GM12878 (cell line): ENCODE measurements around the gene ACADS. TPM values are rescaled to one million over a fixed set of nuclear protein-coding genes. Genes with fewer than 3 reads are reported as not detected.

Experiments used
- EGR1 ChIP-seq, 2 experiments: IDR thresholded peaks; 1 replicate in 1 of 2; 2 replicates in 1 of 2; pipeline ENCODE4 v1.6.1; 2011 to 2012; ENCODE audit warnings: low read depth in 2 of 2, low read length in 2 of 2, borderline replicate concordance in 1 of 2, mild to moderate bottlenecking in 1 of 2, moderate library complexity in 1 of 2
- IKZF1 ChIP-seq: fragments of 450-650 bp; conservative IDR thresholded peaks from 2 replicates; pipeline ENCODE4 v1.6.1; 2017; ENCODE audit warnings: antibody characterized with exemption, mild to moderate bottlenecking
- TAF1 ChIP-seq: IDR thresholded peaks from 2 replicates; pipeline ENCODE4 v1.6.1; 2011; ENCODE audit warnings: mild to moderate bottlenecking, low read depth, low read length, borderline replicate concordance
- polyA plus RNA-seq, 11 experiments: library from polyadenylated mRNA; depleted of rRNA in 4 of 11; unstranded in 6 of 11; stranded (reverse) in 5 of 11; fragments of >200 nt; fragmentation: Nextera tagmentation in 4 of 11; fragmentation: Illumina TruSeq in 1 of 11; extraction: Ambion mirVana in 4 of 11; extraction: Trizol in 1 of 11; gene quantifications; 1 replicate in 1 of 11; 2 replicates in 10 of 11; pipeline versions ENCODE4 v1.2.1 to v1.2.3, GENCODE V29; 2011 to 2016; ENCODE audit warnings: inconsistent platforms in 2 of 11, missing spikeins in 2 of 11, low read depth in 1 of 11
- total RNA-seq, 4 experiments: library from RNA; depleted of rRNA in 3 of 4; stranded (reverse); fragments of >200 nt in 3 of 4; fragmentation: Illumina TruSeq in 1 of 4; extraction: Trizol in 1 of 4; gene quantifications; 2 replicates each; pipeline versions ENCODE4 v1.2.1 to v1.2.3, GENCODE V29; 2013 to 2021
- TF ChIP-seq, protein P1 (sequence below): fragments of 450-650 bp; formaldehyde crosslinking; IDR thresholded peaks from 2 replicates; pipeline ENCODE4 v1.4.0; 2022; ENCODE audit warnings: mild to moderate bottlenecking, moderate library complexity
- TF ChIP-seq, protein P2 (sequence below): fragments of 450-650 bp; IDR thresholded peaks from 2 replicates; pipeline ENCODE4 v1.6.1; 2018; ENCODE audit warnings: mild to moderate bottlenecking, low read depth, moderate library complexity; ENCODE audit not compliant: partially characterized antibody

The ACADS gene
- total and polyA plus RNA-seq, 10 of the 15 experiments (the other 5 are each of a cell fraction or from before 2014, with no cell fraction given) = 0.05 to 18.1 (median 10.2) TPM

- TF ChIP-seq, protein P1, sequence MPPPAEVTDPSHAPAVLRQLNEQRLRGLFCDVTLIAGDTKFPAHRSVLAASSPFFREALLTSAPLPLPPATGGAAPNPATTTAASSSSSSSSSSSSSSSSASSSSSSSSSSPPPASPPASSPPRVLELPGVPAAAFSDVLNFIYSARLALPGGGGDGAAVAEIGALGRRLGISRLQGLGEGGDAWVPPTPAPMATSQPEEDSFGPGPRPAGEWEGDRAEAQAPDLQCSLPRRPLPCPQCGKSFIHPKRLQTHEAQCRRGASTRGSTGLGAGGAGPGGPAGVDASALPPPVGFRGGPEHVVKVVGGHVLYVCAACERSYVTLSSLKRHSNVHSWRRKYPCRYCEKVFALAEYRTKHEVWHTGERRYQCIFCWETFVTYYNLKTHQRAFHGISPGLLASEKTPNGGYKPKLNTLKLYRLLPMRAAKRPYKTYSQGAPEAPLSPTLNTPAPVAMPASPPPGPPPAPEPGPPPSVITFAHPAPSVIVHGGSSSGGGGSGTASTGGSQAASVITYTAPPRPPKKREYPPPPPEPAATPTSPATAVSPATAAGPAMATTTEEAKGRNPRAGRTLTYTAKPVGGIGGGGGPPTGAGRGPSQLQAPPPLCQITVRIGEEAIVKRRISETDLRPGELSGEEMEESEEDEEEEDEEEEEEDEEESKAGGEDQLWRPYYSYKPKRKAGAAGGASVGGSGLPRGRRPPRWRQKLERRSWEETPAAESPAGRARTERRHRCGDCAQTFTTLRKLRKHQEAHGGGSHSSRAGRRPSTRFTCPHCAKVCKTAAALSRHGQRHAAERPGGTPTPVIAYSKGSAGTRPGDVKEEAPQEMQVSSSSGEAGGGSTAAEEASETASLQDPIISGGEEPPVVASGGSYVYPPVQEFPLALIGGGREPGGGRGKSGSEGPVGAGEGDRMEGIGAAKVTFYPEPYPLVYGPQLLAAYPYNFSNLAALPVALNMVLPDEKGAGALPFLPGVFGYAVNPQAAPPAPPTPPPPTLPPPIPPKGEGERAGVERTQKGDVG (CRISPR knock-in tag) = no peak
- no peak for TF ChIP-seq TAF1
- TF ChIP-seq EGR1 (IDR thresholded peaks at IDR 0.05; ENCODE audit: borderline replicate concordance in 1 of 2, low read depth in 2 of 2, low read length in 2 of 2) = no peak
- TF ChIP-seq, protein P2, sequence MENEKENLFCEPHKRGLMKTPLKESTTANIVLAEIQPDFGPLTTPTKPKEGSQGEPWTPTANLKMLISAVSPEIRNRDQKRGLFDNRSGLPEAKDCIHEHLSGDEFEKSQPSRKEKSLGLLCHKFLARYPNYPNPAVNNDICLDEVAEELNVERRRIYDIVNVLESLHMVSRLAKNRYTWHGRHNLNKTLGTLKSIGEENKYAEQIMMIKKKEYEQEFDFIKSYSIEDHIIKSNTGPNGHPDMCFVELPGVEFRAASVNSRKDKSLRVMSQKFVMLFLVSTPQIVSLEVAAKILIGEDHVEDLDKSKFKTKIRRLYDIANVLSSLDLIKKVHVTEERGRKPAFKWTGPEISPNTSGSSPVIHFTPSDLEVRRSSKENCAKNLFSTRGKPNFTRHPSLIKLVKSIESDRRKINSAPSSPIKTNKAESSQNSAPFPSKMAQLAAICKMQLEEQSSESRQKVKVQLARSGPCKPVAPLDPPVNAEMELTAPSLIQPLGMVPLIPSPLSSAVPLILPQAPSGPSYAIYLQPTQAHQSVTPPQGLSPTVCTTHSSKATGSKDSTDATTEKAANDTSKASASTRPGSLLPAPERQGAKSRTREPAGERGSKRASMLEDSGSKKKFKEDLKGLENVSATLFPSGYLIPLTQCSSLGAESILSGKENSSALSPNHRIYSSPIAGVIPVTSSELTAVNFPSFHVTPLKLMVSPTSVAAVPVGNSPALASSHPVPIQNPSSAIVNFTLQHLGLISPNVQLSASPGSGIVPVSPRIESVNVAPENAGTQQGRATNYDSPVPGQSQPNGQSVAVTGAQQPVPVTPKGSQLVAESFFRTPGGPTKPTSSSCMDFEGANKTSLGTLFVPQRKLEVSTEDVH = no peak
- no peak for TF ChIP-seq IKZF1
- TF ChIP-seq, all 136 proteins: peak for 0
These were observed 62.3 kb downstream of the ACADS start (continued) for GRCh38 chr12:120787889-120788288.

Other genes starting within 250 kb of the ACADS start
Only the 7 nearest of the 8 such genes appear.
- gene COQ5, start 196.7 kb upstream of the ACADS start, total RNA-seq (2014; rRNA removed) = 43.2 and 47.8 TPM in 2 replicates
- gene COQ5, start 196.7 kb upstream of the ACADS start, total RNA-seq (2014; rRNA removed; fragmentation: Illumina TruSeq; extraction: Trizol) = 35.6 and 38.6 TPM in 2 replicates
- gene COQ5, start 196.7 kb upstream of the ACADS start, total RNA-seq (2021) = 30.0 and 32.1 TPM in 2 replicates
- 50.2 and 66.1 TPM in 2 replicates for gene COQ5, start 196.7 kb upstream of the ACADS start, polyA plus RNA-seq (2011; rRNA removed)
- 38.0 and 38.1 TPM in 2 replicates for gene COQ5, start 196.7 kb upstream of the ACADS start, polyA plus RNA-seq (2014; fragmentation: Illumina TruSeq; extraction: Trizol)
- gene COQ5, start 196.7 kb upstream of the ACADS start, polyA plus RNA-seq (2014; fragmentation: Nextera tagmentation; extraction: Ambion mirVana) = 10 to 100 TPM; 24.8 to 32.8 TPM
- 30.4 and 37.6 TPM in 2 replicates for gene COQ5, start 196.7 kb upstream of the ACADS start, polyA plus RNA-seq (2014; rRNA removed)
- 10 to 100 TPM; 66.1 to 69.3 TPM for gene COQ5, start 196.7 kb upstream of the ACADS start, polyA plus RNA-seq (2016; fragmentation: Nextera tagmentation; extraction: Ambion mirVana)
- 39.6 and 48.2 TPM in 2 replicates for gene RNF10, start 191.5 kb upstream of the ACADS start, total RNA-seq (2014; rRNA removed)
- gene RNF10, start 191.5 kb upstream of the ACADS start, total RNA-seq (2014; rRNA removed; fragmentation: Illumina TruSeq; extraction: Trizol) = 43.9 and 52.5 TPM in 2 replicates
- 118 and 127 TPM in 2 replicates for gene RNF10, start 191.5 kb upstream of the ACADS start, total RNA-seq (2021)
- 64.4 and 70.8 TPM in 2 replicates for gene RNF10, start 191.5 kb upstream of the ACADS start, polyA plus RNA-seq (2011; rRNA removed)
- 91.2 and 98.5 TPM in 2 replicates for gene RNF10, start 191.5 kb upstream of the ACADS start, polyA plus RNA-seq (2014; fragmentation: Illumina TruSeq; extraction: Trizol)
- gene RNF10, start 191.5 kb upstream of the ACADS start, polyA plus RNA-seq (2014; fragmentation: Nextera tagmentation; extraction: Ambion mirVana) = 10 to 100 TPM; 55.3 to 58.3 TPM
- 56.5 and 57.1 TPM in 2 replicates for gene RNF10, start 191.5 kb upstream of the ACADS start, polyA plus RNA-seq (2014; rRNA removed)
- gene RNF10, start 191.5 kb upstream of the ACADS start, polyA plus RNA-seq (2016; fragmentation: Nextera tagmentation; extraction: Ambion mirVana) = 100 to 1,000 TPM; 109 to 116 TPM
- gene POP5, start 144.4 kb upstream of the ACADS start, total RNA-seq (2014; rRNA removed) = 64.6 and 73.9 TPM in 2 replicates
- 50.3 and 51.0 TPM in 2 replicates for gene POP5, start 144.4 kb upstream of the ACADS start, total RNA-seq (2014; rRNA removed; fragmentation: Illumina TruSeq; extraction: Trizol)
- 52.8 and 59.2 TPM in 2 replicates for gene POP5, start 144.4 kb upstream of the ACADS start, total RNA-seq (2021)
- gene POP5, start 144.4 kb upstream of the ACADS start, polyA plus RNA-seq (2011; rRNA removed) = 75.2 and 85.6 TPM in 2 replicates
- gene POP5, start 144.4 kb upstream of the ACADS start, polyA plus RNA-seq (2014; fragmentation: Illumina TruSeq; extraction: Trizol) = 39.7 and 50.9 TPM in 2 replicates
- gene POP5, start 144.4 kb upstream of the ACADS start, polyA plus RNA-seq (2014; fragmentation: Nextera tagmentation; extraction: Ambion mirVana) = 100 to 1,000 TPM; 217 to 234 TPM
- 69.0 and 81.8 TPM in 2 replicates for gene POP5, start 144.4 kb upstream of the ACADS start, polyA plus RNA-seq (2014; rRNA removed)
- 100 to 1,000 TPM; 138 to 148 TPM for gene POP5, start 144.4 kb upstream of the ACADS start, polyA plus RNA-seq (2016; fragmentation: Nextera tagmentation; extraction: Ambion mirVana)
- 0.56 and 1.1 TPM in 2 replicates for gene CABP1, start 85.2 kb upstream of the ACADS start, total RNA-seq (2014; rRNA removed)
- gene CABP1, start 85.2 kb upstream of the ACADS start, total RNA-seq (2014; rRNA removed; fragmentation: Illumina TruSeq; extraction: Trizol) = 0.72 and 0.88 TPM in 2 replicates
- gene CABP1, start 85.2 kb upstream of the ACADS start, total RNA-seq (2021) = 2.3 and 2.4 TPM in 2 replicates
- 2.2 and 2.3 TPM in 2 replicates for gene CABP1, start 85.2 kb upstream of the ACADS start, polyA plus RNA-seq (2011; rRNA removed)
- gene CABP1, start 85.2 kb upstream of the ACADS start, polyA plus RNA-seq (2014; fragmentation: Illumina TruSeq; extraction: Trizol) = 0.84 and 1.1 TPM in 2 replicates
- not detected for gene CABP1, start 85.2 kb upstream of the ACADS start, polyA plus RNA-seq (2014; fragmentation: Nextera tagmentation; extraction: Ambion mirVana)
- 0.88 and 0.93 TPM in 2 replicates for gene CABP1, start 85.2 kb upstream of the ACADS start, polyA plus RNA-seq (2014; rRNA removed)
- gene CABP1, start 85.2 kb upstream of the ACADS start, polyA plus RNA-seq (2016; fragmentation: Nextera tagmentation; extraction: Ambion mirVana) = under 1 TPM; 0.16 to 0.23 TPM
- gene MLEC, start 38.7 kb upstream of the ACADS start, total RNA-seq (2014; rRNA removed) = 76.4 and 84.6 TPM in 2 replicates
- 95.2 and 99.8 TPM in 2 replicates for gene MLEC, start 38.7 kb upstream of the ACADS start, total RNA-seq (2014; rRNA removed; fragmentation: Illumina TruSeq; extraction: Trizol)
- 131 and 140 TPM in 2 replicates for gene MLEC, start 38.7 kb upstream of the ACADS start, total RNA-seq (2021)
- gene MLEC, start 38.7 kb upstream of the ACADS start, polyA plus RNA-seq (2011; rRNA removed) = 149 and 154 TPM in 2 replicates
- gene MLEC, start 38.7 kb upstream of the ACADS start, polyA plus RNA-seq (2014; fragmentation: Illumina TruSeq; extraction: Trizol) = 107 and 152 TPM in 2 replicates
- 10 to 100 TPM; 26.7 to 28.2 TPM for gene MLEC, start 38.7 kb upstream of the ACADS start, polyA plus RNA-seq (2014; fragmentation: Nextera tagmentation; extraction: Ambion mirVana)
- gene MLEC, start 38.7 kb upstream of the ACADS start, polyA plus RNA-seq (2014; rRNA removed) = 61.4 and 64.4 TPM in 2 replicates
- gene MLEC, start 38.7 kb upstream of the ACADS start, polyA plus RNA-seq (2016; fragmentation: Nextera tagmentation; extraction: Ambion mirVana) = 100 to 1,000 TPM; 158 to 172 TPM
- 8.7 and 10.3 TPM in 2 replicates for gene UNC119B, start 15.4 kb upstream of the ACADS start, total RNA-seq (2014; rRNA removed)
- gene UNC119B, start 15.4 kb upstream of the ACADS start, total RNA-seq (2014; rRNA removed; fragmentation: Illumina TruSeq; extraction: Trizol) = 10.1 and 10.6 TPM in 2 replicates
- 22.4 and 23.3 TPM in 2 replicates for gene UNC119B, start 15.4 kb upstream of the ACADS start, total RNA-seq (2021)
- 31.5 and 31.7 TPM in 2 replicates for gene UNC119B, start 15.4 kb upstream of the ACADS start, polyA plus RNA-seq (2011; rRNA removed)
- 16.3 and 17.9 TPM in 2 replicates for gene UNC119B, start 15.4 kb upstream of the ACADS start, polyA plus RNA-seq (2014; fragmentation: Illumina TruSeq; extraction: Trizol)
- gene UNC119B, start 15.4 kb upstream of the ACADS start, polyA plus RNA-seq (2014; fragmentation: Nextera tagmentation; extraction: Ambion mirVana) = 1 to 10 TPM; 4.3 to 8.5 TPM
- gene UNC119B, start 15.4 kb upstream of the ACADS start, polyA plus RNA-seq (2014; rRNA removed) = 20.8 and 23.9 TPM in 2 replicates
- 1 to 10 TPM; 5.9 to 7.6 TPM for gene UNC119B, start 15.4 kb upstream of the ACADS start, polyA plus RNA-seq (2016; fragmentation: Nextera tagmentation; extraction: Ambion mirVana)
- gene SPPL3, start 178.5 kb downstream of the ACADS start, total RNA-seq (2014; rRNA removed) = 6.8 and 6.9 TPM in 2 replicates
- 8.3 and 10.1 TPM in 2 replicates for gene SPPL3, start 178.5 kb downstream of the ACADS start, total RNA-seq (2014; rRNA removed; fragmentation: Illumina TruSeq; extraction: Trizol)
- 33.0 and 38.2 TPM in 2 replicates for gene SPPL3, start 178.5 kb downstream of the ACADS start, total RNA-seq (2021)
- 20.3 and 20.4 TPM in 2 replicates for gene SPPL3, start 178.5 kb downstream of the ACADS start, polyA plus RNA-seq (2011; rRNA removed)
- 45.5 and 48.7 TPM in 2 replicates for gene SPPL3, start 178.5 kb downstream of the ACADS start, polyA plus RNA-seq (2014; fragmentation: Illumina TruSeq; extraction: Trizol)
- 1 to 10 TPM; 5.7 to 8.3 TPM for gene SPPL3, start 178.5 kb downstream of the ACADS start, polyA plus RNA-seq (2014; fragmentation: Nextera tagmentation; extraction: Ambion mirVana)
- gene SPPL3, start 178.5 kb downstream of the ACADS start, polyA plus RNA-seq (2014; rRNA removed) = 11.7 and 15.2 TPM in 2 replicates
- gene SPPL3, start 178.5 kb downstream of the ACADS start, polyA plus RNA-seq (2016; fragmentation: Nextera tagmentation; extraction: Ambion mirVana) = 10 to 100 TPM in 1 of 2 experiments, 1 to 10 TPM in 1; 4.3 to 18.3 TPM